Measurements from ENCODE around the gene KCNK15.

KCNK15 gene

DNA sequence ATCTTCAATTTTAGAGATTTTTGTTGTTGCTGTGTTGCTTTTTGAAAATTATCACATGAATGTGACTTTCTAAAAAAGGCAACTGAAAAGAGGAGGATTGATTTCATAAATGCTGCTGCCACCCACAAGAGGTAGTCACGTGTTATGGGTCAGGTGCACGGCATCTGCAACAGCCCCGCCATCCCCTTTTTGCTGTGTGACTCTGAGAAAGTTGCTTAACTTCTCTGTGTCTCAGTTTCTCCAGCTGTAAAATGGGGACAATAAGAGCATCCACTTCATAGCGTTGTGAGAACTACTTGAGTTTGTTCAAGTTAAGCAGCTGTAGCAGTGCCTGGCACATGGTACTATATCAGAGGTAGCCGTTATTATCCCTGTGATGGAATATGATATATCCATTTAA is 19.8 kb upstream of the KCNK15 start:
- no peaks in the 10 kb centered on the region for H3K36me3 ChIP-seq (ENCODE audit: control insufficient read depth in 4 of 4, insufficient read depth in 4 of 4, low read length in 3 of 4)
- ChIA-PET POLR2A (interaction anchor here (0.7 kb wide), 1 partner anchor 732 kb away, joined by 15 read pairs; no protein-coding TSS in a partner anchor), CTCF (no interaction called here)
- peaks cover 0 to 19% (median 9%) of the 10 kb centered on the region in 4 experiments for H3K4me1 ChIP-seq (ENCODE audit: control extremely low read depth in 1 of 4, control insufficient read depth in 4 of 4, insufficient read depth in 4 of 4, low read length in 3 of 4)
- DNase-seq: no peak
- H3K27ac ChIP-seq (ENCODE audit: insufficient read depth in 1 of 2, low read depth in 1 of 2, low read length in 2 of 2, poor library complexity in 1 of 2, severe bottlenecking in 2 of 2): no peak overlapping the region
- WGBS (ENCODE audit: insufficient coverage): 70% methylated on average over 3 of the region's 5 CpGs
- no peaks in the 10 kb centered on the region for H3K27me3 ChIP-seq (replicated peaks in 2 of 5; ENCODE audit: control insufficient read depth in 4 of 5, insufficient read depth in 5 of 5, low read length in 4 of 5)
- no peak overlapping the region for H3K4me3 ChIP-seq (ENCODE audit: control insufficient read depth in 1 of 7, extremely low read depth in 1 of 7, insufficient read depth in 4 of 7, low read depth in 2 of 7, low read length in 6 of 7)
- no peaks in the 10 kb centered on the region for H3K9me3 ChIP-seq (ENCODE audit: control extremely low read depth in 1 of 5, control insufficient read depth in 4 of 5, insufficient read depth in 2 of 5, low read depth in 1 of 5, low read length in 4 of 5)

- H3K4me1 ChIP-seq (ENCODE audit: control extremely low read depth in 1 of 4, control insufficient read depth in 4 of 4, insufficient read depth in 4 of 4, low read length in 3 of 4): peaks cover 0 to 19% (median 9%) of the 10 kb centered on the region in 4 experiments
- 100% methylated on average over 11 of the region's 11 CpGs for WGBS (ENCODE audit: insufficient coverage)
- no peak for DNase-seq
- H3K27me3 ChIP-seq (replicated peaks in 2 of 5; ENCODE audit: control insufficient read depth in 4 of 5, insufficient read depth in 5 of 5, low read length in 4 of 5): no peaks in the 10 kb centered on the region
- POLR2A ChIA-PET: interaction anchor here (0.6 kb wide), 1 partner anchor 20 kb away, joined by 4 read pairs; no protein-coding TSS in a partner anchor
- no peaks in the 10 kb centered on the region for H3K36me3 ChIP-seq (ENCODE audit: control insufficient read depth in 4 of 4, insufficient read depth in 4 of 4, low read length in 3 of 4)
- no peak overlapping the region for H3K27ac ChIP-seq (ENCODE audit: insufficient read depth in 1 of 2, low read depth in 1 of 2, low read length in 2 of 2, poor library complexity in 1 of 2, severe bottlenecking in 2 of 2)
- CTCF ChIA-PET: interaction anchor here (0.9 to 1.6 kb wide), 3 partner anchors 24 to 44 kb away, joined by 3 to 4 read pairs (median 3); no protein-coding TSS in a partner anchor
- H3K4me3 ChIP-seq (ENCODE audit: control insufficient read depth in 1 of 7, extremely low read depth in 1 of 7, insufficient read depth in 4 of 7, low read depth in 2 of 7, low read length in 6 of 7): no peak overlapping the region
- no peaks in the 10 kb centered on the region for H3K9me3 ChIP-seq (ENCODE audit: control extremely low read depth in 1 of 5, control insufficient read depth in 4 of 5, insufficient read depth in 2 of 5, low read depth in 1 of 5, low read length in 4 of 5)
These were observed 18.6 kb upstream of the KCNK15 start for GRCh38 chr20:44727039-44727438.

- Histone ChIP-seq H3K9me3 (ENCODE audit: control extremely low read depth in 1 of 5, control insufficient read depth in 4 of 5, insufficient read depth in 2 of 5, low read depth in 1 of 5, low read length in 4 of 5) (no peaks in the 10 kb centered on the region), H3K36me3 (ENCODE audit: control insufficient read depth in 4 of 4, insufficient read depth in 4 of 4, low read length in 3 of 4) (no peaks in the 10 kb centered on the region), H3K27ac (ENCODE audit: insufficient read depth in 1 of 2, low read depth in 1 of 2, low read length in 2 of 2, poor library complexity in 1 of 2, severe bottlenecking in 2 of 2) (no peak overlapping the region), H3K4me3 (ENCODE audit: control insufficient read depth in 1 of 7, extremely low read depth in 1 of 7, insufficient read depth in 4 of 7, low read depth in 2 of 7, low read length in 6 of 7) (no peak overlapping the region), H3K4me1 (ENCODE audit: control extremely low read depth in 1 of 4, control insufficient read depth in 4 of 4, insufficient read depth in 4 of 4, low read length in 3 of 4) (peaks cover 0 to 19% (median 9%) of the 10 kb centered on the region in 4 experiments), H3K27me3 (replicated peaks in 2 of 5; ENCODE audit: control insufficient read depth in 4 of 5, insufficient read depth in 5 of 5, low read length in 4 of 5) (no peaks in the 10 kb centered on the region)
- ChIA-PET POLR2A (interaction anchor here (0.6 kb wide), 1 partner anchor 21 kb away, joined by 4 read pairs; no protein-coding TSS in a partner anchor), CTCF (interaction anchor here (1.6 kb wide), 2 partner anchors 24 to 39 kb away, joined by 3 to 4 read pairs; no protein-coding TSS in a partner anchor)
- 60% methylated on average over 1 of the region's 2 CpGs for WGBS (ENCODE audit: insufficient coverage)
- DNase-seq: no peak
These were observed 18.0 kb upstream of the KCNK15 start for GRCh38 chr20:44727651-44728050.

GRCh38 chr20:44728801-44729443 is 16.7 kb upstream of the KCNK15 start:
- ChIA-PET POLR2A (no interaction called here), CTCF (interaction anchor here (1.0 to 7.7 kb wide), 3 partner anchors 40 to 514 kb away, joined by 3 to 130 read pairs (median 3); no protein-coding TSS in a partner anchor)
- no peaks in the 10 kb centered on the region for H3K9me3 ChIP-seq (ENCODE audit: control extremely low read depth in 1 of 5, control insufficient read depth in 4 of 5, insufficient read depth in 2 of 5, low read depth in 1 of 5, low read length in 4 of 5)
- no peak overlapping the region for H3K27ac ChIP-seq (ENCODE audit: insufficient read depth in 1 of 2, low read depth in 1 of 2, low read length in 2 of 2, poor library complexity in 1 of 2, severe bottlenecking in 2 of 2)
- peak; percentile 44 to 76 (median 73) for DNase-seq
- no peak overlapping the region for H3K4me3 ChIP-seq (ENCODE audit: control insufficient read depth in 1 of 7, extremely low read depth in 1 of 7, insufficient read depth in 4 of 7, low read depth in 2 of 7, low read length in 6 of 7)
- no peaks in the 10 kb centered on the region for H3K27me3 ChIP-seq (replicated peaks in 2 of 5; ENCODE audit: control insufficient read depth in 4 of 5, insufficient read depth in 5 of 5, low read length in 4 of 5)
- H3K4me1 ChIP-seq (ENCODE audit: control extremely low read depth in 1 of 4, control insufficient read depth in 4 of 4, insufficient read depth in 4 of 4, low read length in 3 of 4): peaks cover 0 to 9% (median 2%) of the 10 kb centered on the region in 4 experiments
- 25% methylated on average over 7 of the region's 9 CpGs for WGBS (ENCODE audit: insufficient coverage)
- H3K36me3 ChIP-seq (ENCODE audit: control insufficient read depth in 4 of 4, insufficient read depth in 4 of 4, low read length in 3 of 4): no peaks in the 10 kb centered on the region

- WGBS (ENCODE audit: insufficient coverage): no CpG with 5 or more reads among the region's 2 CpGs
- ChIA-PET POLR2A (no interaction called here), CTCF (interaction anchor here (1.0 to 7.7 kb wide), 6 partner anchors 9 to 80 kb away, joined by 3 to 130 read pairs (median 4); no protein-coding TSS in a partner anchor)
- peaks cover 0 to 9% (median 2%) of the 10 kb centered on the region in 4 experiments for H3K4me1 ChIP-seq (ENCODE audit: control extremely low read depth in 1 of 4, control insufficient read depth in 4 of 4, insufficient read depth in 4 of 4, low read length in 3 of 4)
- no peak overlapping the region for H3K4me3 ChIP-seq (ENCODE audit: control insufficient read depth in 1 of 7, extremely low read depth in 1 of 7, insufficient read depth in 4 of 7, low read depth in 2 of 7, low read length in 6 of 7)
- no peak for DNase-seq
- no peaks in the 10 kb centered on the region for H3K27me3 ChIP-seq (replicated peaks in 2 of 5; ENCODE audit: control insufficient read depth in 4 of 5, insufficient read depth in 5 of 5, low read length in 4 of 5)
- no peaks in the 10 kb centered on the region for H3K36me3 ChIP-seq (ENCODE audit: control insufficient read depth in 4 of 4, insufficient read depth in 4 of 4, low read length in 3 of 4)
- no peak overlapping the region for H3K27ac ChIP-seq (ENCODE audit: insufficient read depth in 1 of 2, low read depth in 1 of 2, low read length in 2 of 2, poor library complexity in 1 of 2, severe bottlenecking in 2 of 2)
- no peaks in the 10 kb centered on the region for H3K9me3 ChIP-seq (ENCODE audit: control extremely low read depth in 1 of 5, control insufficient read depth in 4 of 5, insufficient read depth in 2 of 5, low read depth in 1 of 5, low read length in 4 of 5)
These were observed 15.2 kb upstream of the KCNK15 start for GRCh38 chr20:44730441-44730840.

DNA sequence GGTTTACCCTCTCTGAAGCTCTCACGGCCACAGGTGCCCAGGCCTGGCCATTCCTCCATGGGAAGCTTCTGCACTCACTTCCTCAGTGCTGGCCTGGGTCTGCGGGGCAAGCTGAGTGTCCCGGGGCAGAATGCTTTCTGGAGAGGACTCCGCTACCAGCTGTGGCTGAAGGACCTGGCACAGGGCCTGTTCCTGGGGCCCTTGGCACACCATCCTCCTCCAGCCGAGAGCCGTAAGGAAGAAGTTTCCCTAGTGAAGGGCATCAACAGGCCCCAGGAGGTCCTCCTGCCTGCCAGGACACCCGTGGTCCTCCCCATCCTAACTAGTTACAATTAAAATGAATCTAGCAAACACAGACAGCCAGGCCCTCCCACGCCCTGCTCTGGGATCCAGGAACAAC is 14.0 kb upstream of the KCNK15 start:
- no peak overlapping the region for H3K4me3 ChIP-seq (ENCODE audit: control insufficient read depth in 1 of 7, extremely low read depth in 1 of 7, insufficient read depth in 4 of 7, low read depth in 2 of 7, low read length in 6 of 7)
- no peaks in the 10 kb centered on the region for H3K36me3 ChIP-seq (ENCODE audit: control insufficient read depth in 4 of 4, insufficient read depth in 4 of 4, low read length in 3 of 4)
- no peaks in the 10 kb centered on the region for H3K27me3 ChIP-seq (replicated peaks in 2 of 5; ENCODE audit: control insufficient read depth in 4 of 5, insufficient read depth in 5 of 5, low read length in 4 of 5)
- WGBS (ENCODE audit: insufficient coverage): 97% methylated on average over 6 of the region's 8 CpGs
- no peak for DNase-seq
- ChIA-PET POLR2A (no interaction called here), CTCF (interaction anchor here (0.6 to 7.7 kb wide), 11 partner anchors 10 to 98 kb away, joined by 3 to 130 read pairs (median 6); no protein-coding TSS in a partner anchor)
- H3K9me3 ChIP-seq (ENCODE audit: control extremely low read depth in 1 of 5, control insufficient read depth in 4 of 5, insufficient read depth in 2 of 5, low read depth in 1 of 5, low read length in 4 of 5): no peaks in the 10 kb centered on the region
- no peak overlapping the region for H3K27ac ChIP-seq (ENCODE audit: insufficient read depth in 1 of 2, low read depth in 1 of 2, low read length in 2 of 2, poor library complexity in 1 of 2, severe bottlenecking in 2 of 2)
- peaks cover 0 to 12% (median 6%) of the 10 kb centered on the region in 4 experiments for H3K4me1 ChIP-seq (ENCODE audit: control extremely low read depth in 1 of 4, control insufficient read depth in 4 of 4, insufficient read depth in 4 of 4, low read length in 3 of 4)

DNA sequence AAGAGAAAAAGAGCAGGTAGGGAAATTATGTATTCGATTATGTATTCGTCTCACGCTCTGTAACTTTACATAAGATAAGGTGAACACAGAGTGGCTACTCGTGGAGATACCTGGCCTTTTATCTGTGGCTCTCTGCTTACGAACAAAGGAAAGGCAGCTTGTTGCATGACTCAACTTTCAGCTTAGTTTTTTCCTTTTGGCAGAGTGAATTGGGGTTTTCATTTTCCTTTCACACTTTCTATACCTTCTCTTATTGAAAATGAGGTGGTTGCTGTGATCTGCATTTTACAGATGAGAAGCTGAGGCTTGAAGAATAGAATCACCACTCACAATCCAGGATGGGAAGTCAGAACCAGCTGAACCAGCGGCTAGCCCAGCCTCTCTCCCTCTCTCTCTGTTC is 13.3 kb upstream of the KCNK15 start:
- DNase-seq: no peak
- ChIA-PET CTCF (interaction anchor here (1.3 to 7.7 kb wide), 11 partner anchors 11 to 135 kb away, joined by 3 to 130 read pairs (median 7); no protein-coding TSS in a partner anchor), POLR2A (no interaction called here)

More for the DNA sequence above, 13.3 kb upstream of the KCNK15 start:
- WGBS (ENCODE audit: insufficient coverage): 80% methylated on average over 5 of the region's 6 CpGs
- Histone ChIP-seq H3K27ac (ENCODE audit: insufficient read depth in 1 of 2, low read depth in 1 of 2, low read length in 2 of 2, poor library complexity in 1 of 2, severe bottlenecking in 2 of 2) (no peak overlapping the region), H3K4me1 (ENCODE audit: control extremely low read depth in 1 of 4, control insufficient read depth in 4 of 4, insufficient read depth in 4 of 4, low read length in 3 of 4) (peaks cover 0 to 12% (median 6%) of the 10 kb centered on the region in 4 experiments), H3K27me3 (replicated peaks in 2 of 5; ENCODE audit: control insufficient read depth in 4 of 5, insufficient read depth in 5 of 5, low read length in 4 of 5) (no peaks in the 10 kb centered on the region), H3K36me3 (ENCODE audit: control insufficient read depth in 4 of 4, insufficient read depth in 4 of 4, low read length in 3 of 4) (no peaks in the 10 kb centered on the region), H3K9me3 (ENCODE audit: control extremely low read depth in 1 of 5, control insufficient read depth in 4 of 5, insufficient read depth in 2 of 5, low read depth in 1 of 5, low read length in 4 of 5) (no peaks in the 10 kb centered on the region), H3K4me3 (ENCODE audit: control insufficient read depth in 1 of 7, extremely low read depth in 1 of 7, insufficient read depth in 4 of 7, low read depth in 2 of 7, low read length in 6 of 7) (no peak overlapping the region)
